NT2/D1 (cell line): ENCODE data around the gene ACTN2.

Source experiments
- SUZ12 ChIP-seq: IDR thresholded peaks from 2 replicates; pipeline ENCODE4 v1.6.1; 2011; ENCODE audit not compliant: insufficient read length, insufficient read depth; ENCODE audit errors: extremely low read depth
- YY1 ChIP-seq: IDR thresholded peaks from 2 replicates; pipeline ENCODE4 v1.6.1; 2011; ENCODE audit not compliant: insufficient read length, insufficient read depth

DNA sequence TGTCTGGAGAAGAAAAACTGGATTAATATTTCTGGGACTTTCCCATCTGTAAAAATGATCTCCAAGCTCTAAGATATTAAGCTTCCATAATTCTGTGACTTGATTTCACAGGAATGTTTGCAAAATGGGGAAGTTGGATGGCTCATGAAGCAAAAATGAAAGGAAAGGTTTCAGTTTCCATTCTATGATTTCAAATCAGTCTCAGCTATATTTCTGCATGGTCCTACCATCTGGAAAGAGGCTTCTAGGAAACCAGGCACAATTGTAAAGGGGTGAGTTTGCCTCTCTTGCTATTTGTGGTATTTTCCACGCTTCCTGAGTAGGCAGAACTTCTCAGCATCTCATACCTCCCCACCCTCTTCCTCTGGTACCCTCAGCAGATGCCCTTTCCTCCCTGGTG is 22.4 kb upstream of the ACTN2 start:
- TF ChIP-seq SUZ12 (no peak), YY1 (no peak)
